Keratinocyte (primary cell): ENCODE measurements around the gene ADGRF1. TPM values are rescaled to one million over a fixed set of nuclear protein-coding genes. Genes with fewer than 3 reads are reported as not detected.

Experiments used
- DNase-seq: peaks from one replicate; pipeline ENCODE4 v3.0.0-alpha.2; 2011; ENCODE audit warnings: low read depth, missing footprints, low spot score
- FAIRE-seq: peaks from 2 replicates; lab custom pipeline; 2011; peaks lifted over from hg19 to GRCh38; lab: Jason Lieb, UNC
- H2AFZ ChIP-seq: 2 replicates; pipeline ENCODE4 v1.6.0; 2012; ENCODE audit warnings: low read length, control low read depth, inconsistent platforms; ENCODE audit not compliant: control insufficient read depth
- H3K27ac ChIP-seq: 2 replicates; pipeline ENCODE4 v1.5.1; 2011; ENCODE audit warnings: low read length; ENCODE audit not compliant: control insufficient read depth, insufficient read depth
- H3K27me3 ChIP-seq: 3 replicates; pipeline ENCODE4 v1.6.0; 2011; ENCODE audit warnings: low read length; ENCODE audit not compliant: control insufficient read depth, insufficient read depth; ENCODE audit errors: extremely low read depth
- H3K36me3 ChIP-seq, 2 experiments: 2 replicates in 1 of 2; 3 replicates in 1 of 2; pipeline ENCODE4 v1.5.1; 2011; ENCODE audit warnings: low read length in 2 of 2, mild to moderate bottlenecking in 1 of 2; ENCODE audit not compliant: control insufficient read depth in 2 of 2, insufficient read depth in 2 of 2; ENCODE audit errors: extremely low read depth in 1 of 2
- H3K4me1 ChIP-seq: 3 replicates; pipeline ENCODE4 v1.5.1; 2011; ENCODE audit warnings: low read length; ENCODE audit not compliant: control insufficient read depth, insufficient read depth; ENCODE audit errors: extremely low read depth
- H3K4me2 ChIP-seq: 3 replicates; pipeline ENCODE4 v1.6.0; 2011; ENCODE audit warnings: low read depth, low read length; ENCODE audit not compliant: control insufficient read depth, insufficient read depth; ENCODE audit errors: extremely low read depth
- H3K4me3 ChIP-seq, 3 experiments: fragments of 200-600 bp in 1 of 3; sonication (generic) in 1 of 3; 2 replicates in 2 of 3; 3 replicates in 1 of 3; pipeline ENCODE4 v1.5.1; 2011 to 2016; ENCODE audit warnings: low read length in 3 of 3, mild to moderate bottlenecking in 3 of 3, control low read depth in 2 of 3, inconsistent platforms in 1 of 3, low read depth in 1 of 3, mixed read lengths in 1 of 3, mixed run types in 1 of 3, moderate library complexity in 1 of 3; ENCODE audit not compliant: control insufficient read depth in 2 of 3, insufficient read depth in 2 of 3; ENCODE audit errors: extremely low read depth in 1 of 3
- H3K79me2 ChIP-seq: 2 replicates; pipeline ENCODE4 v1.6.0; 2012; ENCODE audit warnings: low read length; ENCODE audit not compliant: control insufficient read depth, insufficient read depth
- H3K9ac ChIP-seq: 3 replicates; pipeline ENCODE4 v1.6.0; 2011; ENCODE audit warnings: low read length; ENCODE audit not compliant: control insufficient read depth, insufficient read depth; ENCODE audit errors: extremely low read depth
- H3K9me1 ChIP-seq: 3 replicates; pipeline ENCODE4 v1.6.0; 2011; ENCODE audit warnings: low read length; ENCODE audit not compliant: control insufficient read depth, insufficient read depth; ENCODE audit errors: extremely low read depth
- H3K9me3 ChIP-seq: 2 replicates; pipeline ENCODE4 v1.5.1; 2012; ENCODE audit warnings: low read depth, low read length; ENCODE audit not compliant: control insufficient read depth
- H4K20me1 ChIP-seq: 3 replicates; pipeline ENCODE4 v1.6.0; 2011; ENCODE audit warnings: low read length; ENCODE audit not compliant: control insufficient read depth, insufficient read depth; ENCODE audit errors: extremely low read depth
- CTCF ChIP-seq, 3 experiments: IDR thresholded peaks in 1 of 3; conservative IDR thresholded peaks in 1 of 3; optimal IDR thresholded peaks in 1 of 3; 2 replicates in 2 of 3; 3 replicates in 1 of 3; pipeline versions ENCODE3 to v1.5.1; 2011; ENCODE audit warnings: low read length in 3 of 3, mild to moderate bottlenecking in 3 of 3, moderate library complexity in 2 of 3, control low read depth in 1 of 3, inconsistent platforms in 1 of 3; ENCODE audit not compliant: insufficient read depth in 2 of 3; ENCODE audit errors: extremely low read depth in 1 of 3
- EZH2 ChIP-seq: IDR thresholded peaks from one replicate; pipeline ENCODE4 v1.6.1; 2012; ENCODE audit warnings: inconsistent platforms, mild to moderate bottlenecking, low read length, moderate library complexity
- dilution Hi-C: fragments of 300-500 bp; cut with MboI; formaldehyde crosslinking; loops from one replicate; pipeline ENCODE4 v1.7.0; 2020; ENCODE audit warnings: low sequenced_read_pairs; ENCODE audit not compliant: extremely low pct_ligation_motif_present
- polyA plus RNA-seq, 5 experiments: library from polyadenylated mRNA; depleted of rRNA in 3 of 5; stranded (reverse) in 3 of 5; stranded (forward) in 1 of 5; unstranded in 1 of 5; fragments of >200 nt; gene quantifications; 1 replicate in 1 of 5; 2 replicates in 3 of 5; 3 replicates in 1 of 5; pipeline versions ENCODE4 v1.2.1 to v1.2.3, GENCODE V29; 2011 to 2012; ENCODE audit warnings: missing spikeins in 2 of 5, low read depth in 1 of 5, low replicate concordance in 1 of 5

The ADGRF1 gene
- polyA plus RNA-seq, 1 donor (not counting 4 experiments of a cell fraction or from before 2014, with no cell fraction given): 43.9 TPM

GRCh38 chr6:46972531-46972930, 69.6 kb downstream of the ADGRF1 start:
- Histone ChIP-seq H2AFZ (no peak overlapping the region), H3K36me3 (no peaks in the 10 kb centered on the region), H3K9me3 (no peaks in the 10 kb centered on the region), H3K79me2 (no peaks in the 10 kb centered on the region), H3K4me3 (no peak overlapping the region), H4K20me1 (no peaks in the 10 kb centered on the region), H3K9ac (no peak overlapping the region), H3K9me1 (no peaks in the 10 kb centered on the region), H3K4me2 (no peak overlapping the region), H3K27ac (no peak overlapping the region), H3K27me3 (no peaks in the 10 kb centered on the region), H3K4me1 (peaks cover 9% of the 10 kb centered on the region)
- TF ChIP-seq CTCF (optimal IDR thresholded peaks at IDR 0.05 in 1 of 3, IDR thresholded peaks at IDR 0.05 in 1 of 3, conservative IDR thresholded peaks at IDR 0.05 in 1 of 3; ENCODE audit: extremely low read depth in 1 of 3, insufficient read depth in 2 of 3, low read length in 3 of 3) (no peak), EZH2 (no peak)
- dilution Hi-C loops: no loop called here
- DNase-seq (no peak), FAIRE-seq (no peak)

- DNase-seq (no peak), FAIRE-seq (no peak)
- Histone ChIP-seq H4K20me1 (no peaks in the 10 kb centered on the region), H2AFZ (no peak overlapping the region), H3K27ac (no peak overlapping the region), H3K4me1 (peaks cover 9% of the 10 kb centered on the region), H3K4me2 (no peak overlapping the region), H3K9me3 (no peaks in the 10 kb centered on the region), H3K9ac (no peak overlapping the region), H3K4me3 (no peak overlapping the region), H3K79me2 (no peaks in the 10 kb centered on the region), H3K27me3 (no peaks in the 10 kb centered on the region), H3K36me3 (no peaks in the 10 kb centered on the region), H3K9me1 (no peaks in the 10 kb centered on the region)
- no peak for TF ChIP-seq EZH2
- no peak for TF ChIP-seq CTCF (optimal IDR thresholded peaks at IDR 0.05 in 1 of 3, IDR thresholded peaks at IDR 0.05 in 1 of 3, conservative IDR thresholded peaks at IDR 0.05 in 1 of 3; ENCODE audit: extremely low read depth in 1 of 3, insufficient read depth in 2 of 3, low read length in 3 of 3)
- dilution Hi-C loops: no loop called here
Measured at GRCh38 chr6:46969206-46969605, 72.9 kb downstream of the ADGRF1 start.
